Panc1 (cell line): ENCODE results near the gene BCKDHA. TPM values are rescaled to one million over a fixed set of nuclear protein-coding genes. Genes with fewer than 3 reads are reported as not detected.

Source experiments
- ATAC-seq: fragments of 200-7000 bp; cut with Tn5 transposase; 2 replicates; pipeline ENCODE4 v1.9.1; 2020; ENCODE audit warnings: mild to moderate bottlenecking, moderate library complexity
- BruUV-seq: library from RNA; stranded (reverse); fragments of 400-500 nt; replicated peaks from 2 replicates; lab custom pipeline; 2021; lab: Mats Ljungman, UMichigan
- CTCF ChIA-PET: fragments of 300-600 bp; sonication (Branson Sonifier 250); formaldehyde crosslinking; loops from one replicate; lab custom pipeline; 2022; ENCODE audit warnings: antibody characterized with exemption; lab: Charles Lee
- POLR2A ChIA-PET: fragments of 300-600 bp; sonication (Branson Sonifier 250); formaldehyde crosslinking; loops from one replicate; lab custom pipeline; 2022; ENCODE audit warnings: antibody characterized with exemption; lab: Charles Lee
- DNase-seq: peaks from one replicate; pipeline ENCODE4 v3.0.0-alpha.2; 2010; ENCODE audit warnings: low read depth, low spot score
- H3K27ac ChIP-seq: 2 replicates; pipeline ENCODE4 v1.5.1; 2011; ENCODE audit warnings: mild to moderate bottlenecking, low read length, inconsistent platforms
- H3K27me3 ChIP-seq: fragments of 200-500 bp; sonication (Bioruptor generic); 2 replicates; pipeline ENCODE4 v1.6.0; 2014; ENCODE audit warnings: low read length, inconsistent platforms; ENCODE audit not compliant: control insufficient read depth, insufficient read depth
- H3K36me3 ChIP-seq: fragments of 200-500 bp; sonication (Bioruptor generic); 2 replicates; pipeline ENCODE4 v1.5.1; 2014; ENCODE audit warnings: inconsistent platforms, mild to moderate bottlenecking, low read length, moderate library complexity; ENCODE audit not compliant: control insufficient read depth, insufficient read depth
- H3K4me1 ChIP-seq: 2 replicates; pipeline ENCODE4 v1.5.1; 2011; ENCODE audit warnings: inconsistent platforms, mild to moderate bottlenecking, low read length, moderate library complexity; ENCODE audit not compliant: control insufficient read depth, insufficient read depth
- H3K4me3 ChIP-seq, 2 experiments: 2 replicates each; pipeline ENCODE4 v1.5.1; 2011 to 2012; ENCODE audit warnings: low read depth in 2 of 2, low read length in 2 of 2, mild to moderate bottlenecking in 2 of 2, inconsistent platforms in 1 of 2, moderate library complexity in 1 of 2
- H3K9me3 ChIP-seq: fragments of 200-500 bp; sonication (Bioruptor generic); 2 replicates; pipeline ENCODE4 v1.5.1; 2014; ENCODE audit warnings: low read depth, mild to moderate bottlenecking, inconsistent platforms, low read length, moderate library complexity; ENCODE audit not compliant: control insufficient read depth, insufficient read depth
- CTCF ChIP-seq: fragments of 450-650 bp; IDR thresholded peaks from 2 replicates; pipeline ENCODE4 v1.5.1; 2017; ENCODE audit warnings: mild to moderate bottlenecking
- POLR2AphosphoS5 ChIP-seq: IDR thresholded peaks from 2 replicates; pipeline ENCODE4 v1.6.1; 2012; ENCODE audit warnings: mild to moderate bottlenecking, low read depth, low read length, moderate library complexity
- REST ChIP-seq, 2 experiments: IDR thresholded peaks; 2 replicates each; pipeline ENCODE4 v1.6.1; 2011 to 2012; ENCODE audit warnings: low read depth in 2 of 2, control low read depth in 1 of 2, low read length in 1 of 2, mild to moderate bottlenecking in 1 of 2, moderate library complexity in 1 of 2; ENCODE audit not compliant: insufficient read depth in 1 of 2
- SIN3A ChIP-seq: IDR thresholded peaks from 2 replicates; pipeline ENCODE4 v1.6.1; 2012; ENCODE audit warnings: low read depth, mild to moderate bottlenecking, low read length, moderate library complexity, borderline replicate concordance; ENCODE audit not compliant: insufficient read depth
- TCF7L2 ChIP-seq: IDR thresholded peaks from 2 replicates; pipeline ENCODE4 v1.6.1; 2011; ENCODE audit warnings: mild to moderate bottlenecking, low read depth, low read length, inconsistent platforms
- in situ Hi-C: cut with HindIII; loops from 2 replicates; pipeline ENCODE4 v1.10.0; 2016; ENCODE audit warnings: low sequenced_read_pairs, low pct_unique_long_range_greater_than_20kb
- intact Hi-C: fragments of 100-400 bp; cut with micrococcal nuclease; formaldehyde crosslinking; loops from one replicate; pipeline ENCODE4 v1.10.0; 2022; ENCODE audit not compliant: unreplicated experiment
- total RNA-seq: library from RNA; stranded (reverse); gene quantifications from one replicate; pipeline ENCODE4 v1.2.1, GENCODE V29; 2021; ENCODE audit not compliant: unreplicated experiment

The BCKDHA gene
- total RNA-seq, 1 experiment from 2014 or later = 11.2 TPM

- ChIA-PET CTCF (no interaction called here), POLR2A (no interaction called here)
- Histone ChIP-seq H3K4me1 (no peaks in the 10 kb centered on the region), H3K27ac (no peak overlapping the region), H3K9me3 (no peaks in the 10 kb centered on the region), H3K27me3 (no peaks in the 10 kb centered on the region), H3K4me3 (no peak overlapping the region), H3K36me3 (no peaks in the 10 kb centered on the region)
- no TSS peak for BruUV-seq
- intact Hi-C loops (no loop called here), in situ Hi-C loops (no loop called here)
- no peak for DNase-seq
- ATAC-seq = no peak
- no peak for TF ChIP-seq TCF7L2
- no peak for TF ChIP-seq SIN3A
- no peak for TF ChIP-seq POLR2AphosphoS5
- TF ChIP-seq REST (IDR thresholded peaks at IDR 0.05; ENCODE audit: insufficient read depth in 1 of 2, low read depth in 2 of 2, low read length in 1 of 2) = no peak
- TF ChIP-seq CTCF = no peak
Measured at GRCh38 chr19:41425174-41426115, 27.8 kb downstream of the BCKDHA start.

GRCh38 chr19:41426116-41426841 lies 28.7 kb downstream of the BCKDHA start:
- BruUV-seq = no TSS peak
- intact Hi-C loops = no loop called here
- H3K9me3 ChIP-seq = no peaks in the 10 kb centered on the region
- no peak overlapping the region for H3K4me3 ChIP-seq
- no peak for TF ChIP-seq REST (IDR thresholded peaks at IDR 0.05; ENCODE audit: insufficient read depth in 1 of 2, low read depth in 2 of 2, low read length in 1 of 2)
- no peak for TF ChIP-seq POLR2AphosphoS5
- TF ChIP-seq TCF7L2 = no peak
- TF ChIP-seq SIN3A = no peak
- TF ChIP-seq CTCF = no peak
- POLR2A ChIA-PET = no interaction called here
- ATAC-seq (no peak), DNase-seq (no peak)
- H3K27ac ChIP-seq = no peak overlapping the region
- CTCF ChIA-PET = no interaction called here
- H3K4me1 ChIP-seq = no peaks in the 10 kb centered on the region
- in situ Hi-C loops = no loop called here
- H3K36me3 ChIP-seq = no peaks in the 10 kb centered on the region
- H3K27me3 ChIP-seq = no peaks in the 10 kb centered on the region
